Gastroesophageal sphincter (tissue), 4 donors: ENCODE results near the gene FBF1. TPM values are rescaled to one million over a fixed set of nuclear protein-coding genes. Genes with fewer than 3 reads are reported as not detected.

ENCODE experiments used
- ATAC-seq: fragments of 150-250 bp; one replicate; pipeline ENCODE4 v1.9.1; 2016; ENCODE audit warnings: mild to moderate bottlenecking, moderate library complexity
- H3K27ac ChIP-seq, 4 donors: fragments of 200-600 bp; sonication (generic) in 3 of 4; 1 replicate in 3 of 4; 2 replicates in 1 of 4; pipeline ENCODE4 v1.5.1; 2016 to 2019
- H3K27me3 ChIP-seq: fragments of 200-600 bp; sonication (generic); one replicate; pipeline ENCODE4 v1.5.1; 2019
- H3K36me3 ChIP-seq, 2 donors: fragments of 200-600 bp; sonication (generic); one replicate each; pipeline ENCODE4 v1.5.1; 2019; ENCODE audit warnings: control low read depth in 1 of 2
- H3K4me1 ChIP-seq, 3 donors: fragments of 200-600 bp; sonication (generic); 1 replicate in 2 of 3; 2 replicates in 1 of 3; pipeline ENCODE4 v1.5.1; 2016 to 2019; ENCODE audit warnings: control low read depth in 2 of 3
- H3K4me3 ChIP-seq, 2 donors: fragments of 200-600 bp; sonication (generic); one replicate each; pipeline ENCODE4 v1.5.1; 2019; ENCODE audit warnings: mild to moderate bottlenecking in 1 of 2, moderate library complexity in 1 of 2
- H3K9me3 ChIP-seq, 3 donors: fragments of 200-600 bp; sonication (generic); one replicate each; pipeline ENCODE4 v1.5.1; 2017 to 2019; ENCODE audit warnings: control low read depth in 2 of 3
- CTCF ChIP-seq, 4 experiments: fragments of 200-600 bp in 2 of 4; fragments of 450-650 bp in 2 of 4; sonication (generic) in 1 of 4; IDR thresholded peaks; one replicate each; pipeline ENCODE4 v1.5.1; 2017 to 2019; ENCODE audit warnings: antibody characterized with exemption in 4 of 4, mild to moderate bottlenecking in 2 of 4, moderate library complexity in 2 of 4
- EP300 ChIP-seq: sonication (generic); formaldehyde crosslinking; IDR thresholded peaks from one replicate; pipeline ENCODE4 v1.6.1; 2017; ENCODE audit warnings: antibody characterized with exemption, mild to moderate bottlenecking
- POLR2A ChIP-seq, 2 donors: fragments of 450-650 bp; IDR thresholded peaks; one replicate each; pipeline ENCODE4 v1.6.1; 2017; ENCODE audit warnings: antibody characterized with exemption in 2 of 2, mild to moderate bottlenecking in 2 of 2, moderate library complexity in 1 of 2
- POLR2AphosphoS5 ChIP-seq: sonication (generic); formaldehyde crosslinking; IDR thresholded peaks from one replicate; pipeline ENCODE4 v1.6.1; 2017; ENCODE audit warnings: antibody characterized with exemption
- WGBS, 2 donors: methylation state at CpG; one replicate each; pipeline ENCODE4 v1.1.5; 2018; ENCODE audit warnings: low coverage in 1 of 2; 5-methylcytosine and 5-hydroxymethylcytosine counted together
- total RNA-seq, 4 donors: library from RNA; depleted of rRNA; stranded (reverse); fragments of >200 nt; gene quantifications; one replicate each; pipeline ENCODE4 v1.1.0, GENCODE V29; 2016

The FBF1 gene
- total RNA-seq, 4 donors from 2014 or later, result 4.6 to 20.2 (median 7.7) TPM

DNA sequence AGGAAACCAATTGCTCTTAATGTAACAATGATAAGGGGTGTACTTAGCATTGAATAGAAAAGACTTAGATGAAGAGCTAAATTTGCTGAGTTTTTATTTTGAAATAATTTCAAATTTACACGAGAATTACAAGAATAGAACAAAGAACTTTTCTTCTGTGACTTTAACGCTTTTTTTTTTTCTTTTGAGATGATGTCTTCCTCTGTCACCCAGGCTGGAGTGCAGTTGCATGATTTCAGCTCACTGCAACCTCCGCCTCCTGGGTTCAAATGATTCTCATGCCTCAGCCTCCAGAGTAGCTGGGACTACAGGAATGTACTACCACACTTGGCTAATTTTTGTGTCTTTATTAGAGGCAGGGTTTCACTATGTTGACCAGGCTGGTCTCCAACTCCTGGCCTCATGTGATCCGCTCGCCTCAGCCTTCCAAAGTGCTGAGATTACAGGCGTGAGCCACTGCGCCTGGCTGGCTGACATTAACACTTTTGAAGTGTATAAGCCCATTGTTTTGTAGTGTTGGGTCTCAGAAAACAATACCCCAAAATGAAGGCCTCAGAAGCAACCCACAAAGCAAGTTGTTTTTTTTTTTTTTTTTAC lies 40.3 kb upstream of the FBF1 start:
- TF ChIP-seq POLR2AphosphoS5 (no peak), POLR2A (IDR thresholded peaks at IDR 0.05) (no peak), CTCF (IDR thresholded peaks at IDR 0.05) (no peak), EP300 (no peak)
- no peak for ATAC-seq
- Histone ChIP-seq H3K4me1 (peaks cover 0 to 42% (median 14%) of the 10 kb centered on the region in 3 donors), H3K9me3 (no peaks in the 10 kb centered on the region), H3K36me3 (no peaks in the 10 kb centered on the region), H3K27me3 (no peaks in the 10 kb centered on the region), H3K4me3 (no peak overlapping the region), H3K27ac (no peak overlapping the region)
- 68 to 85% methylated on average over 2 to 7 of the region's 7 CpGs for WGBS, 2 donors

- H3K36me3 ChIP-seq, result no peaks in the 10 kb centered on the region
- peaks cover 0 to 49% (median 14%) of the 10 kb centered on the region in 3 donors for H3K4me1 ChIP-seq
- no peak for ATAC-seq
- H3K4me3 ChIP-seq, result peak overlapping the region; percentile 72 to 89
- no peaks in the 10 kb centered on the region for H3K27me3 ChIP-seq
- peak overlapping the region; percentile 91 to 99 (median 98) for H3K27ac ChIP-seq
- WGBS, 2 donors, result 81 to 93% methylated on average over 9 to 14 of the region's 18 CpGs
- TF ChIP-seq POLR2AphosphoS5 (no peak), POLR2A (IDR thresholded peaks at IDR 0.05) (no peak), EP300 (no peak), CTCF (IDR thresholded peaks at IDR 0.05) (no peak)
- H3K9me3 ChIP-seq, result no peaks in the 10 kb centered on the region
These were observed 39.6 kb upstream of the FBF1 start for GRCh38 chr17:75980188-75981018.

DNA sequence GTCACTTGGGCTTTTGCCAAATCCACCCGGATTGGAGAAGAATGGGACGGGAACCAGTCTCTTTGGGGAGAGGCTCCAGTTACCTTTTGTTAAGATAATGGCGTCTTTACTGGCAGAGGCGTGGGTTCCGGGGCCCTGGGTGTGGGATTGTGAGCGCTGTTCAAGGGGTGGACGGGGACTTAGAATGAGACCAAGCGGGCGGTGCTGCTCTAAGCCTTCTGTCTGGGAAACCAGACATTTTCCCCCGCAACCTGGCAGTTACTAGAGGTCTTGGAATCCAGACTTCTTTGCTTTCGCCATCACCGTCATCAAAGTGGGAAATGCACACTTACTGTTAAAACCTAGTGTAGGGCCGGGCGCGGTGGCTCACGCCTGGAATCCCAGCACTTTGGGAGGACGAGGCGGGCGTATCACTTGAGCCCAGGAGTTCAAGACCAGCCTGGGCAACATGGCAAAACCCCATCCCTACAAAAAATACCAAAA lies 38.9 kb upstream of the FBF1 start:
- Histone ChIP-seq H3K27ac (peak overlapping the region; percentile 91 to 99 (median 98)), H3K4me1 (peaks cover 0 to 52% (median 14%) of the 10 kb centered on the region in 3 donors), H3K4me3 (peak overlapping the region; percentile 72 to 89), H3K36me3 (no peaks in the 10 kb centered on the region), H3K9me3 (no peaks in the 10 kb centered on the region), H3K27me3 (no peaks in the 10 kb centered on the region)
- WGBS, 2 donors, result 0 to 3% methylated on average over 4 to 11 of the region's 19 CpGs
- no peak for TF ChIP-seq POLR2AphosphoS5
- TF ChIP-seq CTCF (IDR thresholded peaks at IDR 0.05), result no peak
- no peak for TF ChIP-seq EP300
- no peak for TF ChIP-seq POLR2A (IDR thresholded peaks at IDR 0.05)
- ATAC-seq, result peak; percentile 35

GRCh38 chr17:75978938-75979704 lies 38.3 kb upstream of the FBF1 start, which contains the start of the genes ACOX1 and TEN1:
Gene ACOX1, minus strand, starts transcription at chr17:75979166. Its CDS starts 93 bp downstream, at chr17:75979073.
Gene TEN1, plus strand, starts transcription at chr17:75979240. Its CDS starts 6,953 bp downstream, at chr17:75986193.
- Histone ChIP-seq H3K36me3 (peaks cover 0 to 6% of the 10 kb centered on the region in 2 donors), H3K4me1 (peaks cover 0 to 53% (median 14%) of the 10 kb centered on the region in 3 donors), H3K27ac (peak within 1 kb of the TSS; percentile 91 to 99 (median 98)), H3K4me3 (peak within 1 kb of the TSS; percentile 72 to 89), H3K9me3 (no peaks in the 10 kb centered on the region), H3K27me3 (no peaks in the 10 kb centered on the region)
- peak; percentile 98 for ATAC-seq
- TF ChIP-seq POLR2AphosphoS5 (peak; percentile 95), CTCF (IDR thresholded peaks at IDR 0.05) (peak in 3 of 4 experiments; percentile 46 to 62 (median 54)), EP300 (no peak), POLR2A (IDR thresholded peaks at IDR 0.05) (peak; percentile 81 to 83)
- WGBS, 2 donors, result 0% methylated on average over 1 to 9 of the region's 72 CpGs
